GM19328 (cell line): ENCODE results near the gene PPA2.
"Not testable (repeated sequence)": the region's sequence is repeated elsewhere in the genome, so short reads cannot be mapped to it uniquely, and the experiment has no call there.

ENCODE experiments used
- ATAC-seq: cut with Tn5 transposase; IDR thresholded peaks from one replicate; pipeline ENCODE4 v1.9.1; 2021; ENCODE audit warnings: mild to moderate bottlenecking, moderate library complexity; ENCODE audit not compliant: unreplicated experiment

The PPA2 gene

GRCh38 chr4:105461221-105461620 lies 12.6 kb downstream of the PPA2 start:
- ATAC-seq = no peak

DNA sequence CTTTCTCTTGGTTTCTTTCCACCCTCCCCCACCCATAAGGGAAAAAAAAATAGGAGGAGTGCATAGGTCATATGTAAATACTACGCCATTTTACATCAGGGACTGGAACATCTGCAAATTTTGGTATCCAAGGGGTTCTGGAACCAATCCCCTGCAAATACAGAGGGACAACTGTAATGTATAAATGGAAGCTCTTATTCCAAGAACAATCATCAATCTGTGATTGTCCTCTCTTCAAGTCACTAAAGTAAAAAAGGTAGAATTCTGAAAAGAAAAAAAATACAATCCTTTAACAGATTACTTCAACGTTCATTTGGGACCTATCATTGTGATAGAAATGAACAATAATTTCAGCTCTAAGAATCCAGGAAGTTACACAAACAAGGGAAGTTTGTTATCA lies 13.6 kb downstream of the PPA2 start:
- ATAC-seq = no peak

GRCh38 chr4:105458541-105458940 lies 15.3 kb downstream of the PPA2 start:
- ATAC-seq = not testable (repeated sequence)

GRCh38 chr4:105458001-105458400 lies 15.9 kb downstream of the PPA2 start:
- ATAC-seq = no peak

GRCh38 chr4:105455998-105456397 lies 17.9 kb downstream of the PPA2 start:
- no peak for ATAC-seq

DNA sequence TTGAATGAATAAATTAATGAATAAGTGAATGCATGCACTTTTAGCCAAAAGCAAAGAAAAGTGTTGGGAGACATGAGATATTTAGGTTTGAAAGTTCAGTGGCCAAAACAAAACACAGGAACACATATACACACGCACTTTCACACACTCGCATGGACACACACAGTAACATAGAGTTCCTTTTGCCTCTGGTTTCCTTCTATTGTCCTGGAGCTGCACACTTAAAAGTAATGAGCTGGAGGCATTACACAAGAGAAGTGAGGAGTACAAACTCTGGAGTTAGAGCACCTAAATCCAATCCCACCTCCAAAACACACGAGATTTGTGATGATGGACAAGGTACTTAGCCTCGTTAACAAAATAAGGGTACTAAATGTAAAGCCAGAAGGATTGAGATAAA lies 18.7 kb downstream of the PPA2 start:
- no peak for ATAC-seq

GRCh38 chr4:105453550-105454205 lies 20.2 kb downstream of the PPA2 start:
- no peak for ATAC-seq

DNA sequence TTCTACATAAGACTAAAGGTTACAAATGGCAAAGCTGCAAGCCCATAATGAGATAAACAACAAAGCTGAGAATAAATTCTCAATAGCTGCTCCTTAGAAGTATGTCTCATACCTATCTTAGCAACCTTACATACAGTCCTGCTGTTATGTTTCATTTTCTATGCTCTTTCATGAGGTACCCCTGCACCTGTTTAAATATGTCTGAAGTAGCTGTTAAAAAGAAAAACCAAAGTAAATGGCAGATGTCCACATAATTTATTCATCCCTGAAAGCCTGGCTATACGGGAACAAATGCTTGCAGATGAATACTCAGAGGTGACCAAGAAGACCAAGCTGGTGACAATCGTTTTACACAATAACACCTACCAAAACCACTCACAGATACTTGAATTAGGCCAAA lies 22.5 kb downstream of the PPA2 start:
- no peak for ATAC-seq

- ATAC-seq = no peak
Measured at GRCh38 chr4:105440890-105441289, 33.0 kb downstream of the PPA2 start.

GRCh38 chr4:105437637-105438036 lies 36.2 kb downstream of the PPA2 start:
- ATAC-seq = no peak

- no peak for ATAC-seq
Measured at GRCh38 chr4:105436414-105436813, 37.4 kb downstream of the PPA2 start.

DNA sequence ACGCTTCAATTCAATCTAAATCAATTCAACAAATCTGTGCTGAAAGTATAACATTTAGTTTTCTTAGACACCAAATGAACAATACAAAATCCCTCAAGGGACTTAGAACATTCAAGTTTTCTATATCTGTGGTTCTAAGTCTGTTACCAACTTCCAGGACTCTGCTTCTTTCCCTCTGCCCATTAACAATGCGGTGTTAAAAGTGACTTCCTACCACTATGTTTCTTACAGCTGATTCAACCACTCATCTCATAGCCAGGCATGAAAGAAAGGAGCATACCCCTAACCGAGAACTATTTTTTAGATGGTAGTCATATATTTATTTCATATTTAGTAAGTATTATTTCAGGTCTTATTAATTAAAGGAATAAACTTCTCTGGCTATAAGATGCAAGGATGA lies 38.9 kb downstream of the PPA2 start:
- ATAC-seq = no peak

DNA sequence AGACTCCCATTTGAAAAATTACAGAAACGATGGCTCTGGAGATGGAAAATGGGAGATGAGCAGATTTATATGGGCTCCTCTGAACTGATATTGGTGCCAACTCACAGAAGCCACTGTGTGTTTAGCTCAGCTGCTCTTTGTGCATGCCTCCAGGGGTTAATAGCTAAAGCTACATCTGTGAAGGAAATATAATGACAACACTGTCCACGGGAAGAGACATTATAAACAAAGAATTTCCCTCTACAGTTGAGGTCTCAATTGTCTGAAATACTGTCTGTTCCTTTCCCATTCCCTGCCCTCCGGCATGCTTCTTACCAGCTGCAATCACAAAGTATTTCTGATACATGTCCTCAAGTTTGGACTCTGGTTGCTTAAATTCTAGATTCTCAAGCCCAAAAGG lies 40.4 kb downstream of the PPA2 start:
- no peak for ATAC-seq

GRCh38 chr4:105432438-105432837 lies 41.4 kb downstream of the PPA2 start:
- ATAC-seq = no peak

GRCh38 chr4:105430811-105431210 lies 43.1 kb downstream of the PPA2 start:
- no peak for ATAC-seq

DNA sequence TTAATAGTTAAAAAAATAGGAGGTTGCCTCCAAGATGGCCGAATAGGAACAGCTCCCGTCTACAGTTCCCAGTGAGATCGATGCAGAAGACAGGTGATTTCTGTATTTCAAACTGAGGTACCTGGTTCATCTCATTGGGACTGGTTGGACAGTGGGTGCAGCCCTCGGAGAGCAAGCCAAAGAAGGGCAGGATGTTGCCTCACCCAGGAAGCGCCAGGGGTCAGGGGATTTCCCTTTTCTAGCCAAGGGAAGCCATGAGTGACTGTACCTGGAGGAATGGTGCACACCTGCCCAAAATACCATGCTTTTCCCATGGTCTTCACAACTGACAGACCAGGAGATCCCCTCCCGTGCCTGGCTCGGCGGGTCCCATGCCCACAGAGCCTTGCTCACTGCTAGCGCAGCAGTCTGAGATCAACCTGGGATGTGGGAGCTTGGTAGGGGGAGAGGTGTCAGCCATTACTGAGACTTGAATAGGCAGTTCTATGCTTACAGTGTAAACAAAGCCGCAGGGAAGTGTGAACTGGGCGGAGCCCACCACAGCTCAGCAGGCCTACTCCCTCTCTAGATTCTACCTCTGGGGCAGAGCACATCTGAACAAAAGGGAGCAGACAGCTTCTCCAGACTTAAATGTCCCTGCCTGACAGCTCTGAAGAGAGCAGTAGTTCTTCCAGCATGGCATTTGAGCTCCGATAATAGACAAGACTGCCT lies 47.5 kb downstream of the PPA2 start:
- ATAC-seq = no peak

DNA sequence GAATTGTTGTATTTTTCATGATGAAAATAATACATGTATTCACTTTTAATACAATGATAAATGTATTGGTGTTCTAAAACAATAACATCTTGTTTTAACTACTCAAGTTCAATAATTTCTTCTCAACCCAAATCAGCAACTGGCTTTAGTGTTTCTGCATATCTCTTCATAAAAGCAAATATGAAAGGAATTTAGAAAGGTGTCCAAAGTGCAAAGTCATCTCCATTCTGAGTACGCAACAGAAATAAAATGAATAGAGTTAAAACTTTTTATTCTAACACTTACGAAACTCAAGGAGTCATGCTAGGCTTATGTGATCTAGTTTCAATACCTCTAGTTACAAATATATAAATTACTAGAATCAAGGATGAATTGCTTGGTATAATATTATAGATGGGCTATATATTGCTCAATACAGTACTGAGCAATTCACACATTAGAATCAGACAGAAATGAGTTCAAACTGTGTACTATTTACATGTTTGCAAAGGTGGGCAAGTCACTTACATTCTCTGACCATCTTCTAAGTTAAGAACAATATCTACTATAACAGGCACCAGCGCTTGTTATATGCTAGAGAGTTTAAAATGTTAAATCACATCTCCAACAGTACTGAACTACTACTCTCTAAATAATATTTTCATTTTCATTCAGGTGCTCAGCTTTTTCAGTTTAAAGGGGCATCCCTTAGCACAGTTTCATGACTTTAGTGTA lies 51.5 kb downstream of the PPA2 start:
- no peak for ATAC-seq

DNA sequence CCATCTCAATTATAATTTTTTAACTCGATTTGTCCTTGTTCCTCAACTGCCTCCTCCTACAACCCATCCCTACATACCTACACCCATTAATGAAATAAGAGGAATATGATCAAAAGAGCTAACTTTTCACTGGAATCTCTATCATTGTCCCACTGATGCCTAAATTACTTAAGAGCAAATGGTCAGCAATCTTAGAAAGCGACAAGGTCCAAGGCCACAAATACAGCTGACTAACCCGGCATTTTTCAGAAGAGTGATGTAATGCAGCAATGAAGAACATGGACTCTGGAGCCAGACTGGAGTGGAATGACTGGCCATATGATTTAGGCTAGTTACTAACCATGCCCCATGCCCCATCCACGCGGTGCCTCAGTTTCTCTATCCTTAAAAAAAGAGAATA lies 56.2 kb downstream of the PPA2 start:
- ATAC-seq = no peak

- ATAC-seq = no peak
Measured at GRCh38 chr4:105415281-105415744, 58.5 kb downstream of the PPA2 start.

- no peak for ATAC-seq
Measured at GRCh38 chr4:105414316-105414715, 59.5 kb downstream of the PPA2 start.

DNA sequence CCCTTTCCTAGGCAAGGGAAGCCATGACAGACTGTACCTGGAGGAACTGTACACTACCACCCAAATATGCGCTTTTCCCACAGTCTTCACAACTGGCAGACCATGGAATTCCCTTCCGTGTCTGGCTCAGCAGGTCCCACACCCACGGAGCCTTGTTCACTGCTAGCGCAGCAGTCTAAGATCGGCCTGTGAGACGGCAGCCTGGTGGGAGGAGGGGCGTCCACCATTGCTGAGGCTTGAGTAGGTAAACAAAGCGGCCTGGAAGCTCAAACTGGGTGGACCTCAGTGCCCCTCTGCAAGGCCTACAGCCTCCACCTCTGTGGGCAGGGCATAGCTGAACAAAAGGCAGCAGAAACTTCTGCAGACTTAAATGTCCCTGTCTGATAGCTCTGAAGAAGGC lies 64.7 kb downstream of the PPA2 start:
- ATAC-seq = not testable (repeated sequence)
